NCI-H2107 treated with DMSO at 0.1 percent for 48 hours (cell line): Measurements from ENCODE around the gene PLEKHG2.
"Not testable (repeated sequence)": the region's sequence is repeated elsewhere in the genome, so short reads cannot be mapped to it uniquely, and the experiment has no call there.

Experiments used
- DNase-seq: peaks from one replicate; lab custom pipeline; 2025; ENCODE audit not compliant: unreplicated experiment; lab: John Stamatoyannopoulos, UW

The PLEKHG2 gene, protein sequence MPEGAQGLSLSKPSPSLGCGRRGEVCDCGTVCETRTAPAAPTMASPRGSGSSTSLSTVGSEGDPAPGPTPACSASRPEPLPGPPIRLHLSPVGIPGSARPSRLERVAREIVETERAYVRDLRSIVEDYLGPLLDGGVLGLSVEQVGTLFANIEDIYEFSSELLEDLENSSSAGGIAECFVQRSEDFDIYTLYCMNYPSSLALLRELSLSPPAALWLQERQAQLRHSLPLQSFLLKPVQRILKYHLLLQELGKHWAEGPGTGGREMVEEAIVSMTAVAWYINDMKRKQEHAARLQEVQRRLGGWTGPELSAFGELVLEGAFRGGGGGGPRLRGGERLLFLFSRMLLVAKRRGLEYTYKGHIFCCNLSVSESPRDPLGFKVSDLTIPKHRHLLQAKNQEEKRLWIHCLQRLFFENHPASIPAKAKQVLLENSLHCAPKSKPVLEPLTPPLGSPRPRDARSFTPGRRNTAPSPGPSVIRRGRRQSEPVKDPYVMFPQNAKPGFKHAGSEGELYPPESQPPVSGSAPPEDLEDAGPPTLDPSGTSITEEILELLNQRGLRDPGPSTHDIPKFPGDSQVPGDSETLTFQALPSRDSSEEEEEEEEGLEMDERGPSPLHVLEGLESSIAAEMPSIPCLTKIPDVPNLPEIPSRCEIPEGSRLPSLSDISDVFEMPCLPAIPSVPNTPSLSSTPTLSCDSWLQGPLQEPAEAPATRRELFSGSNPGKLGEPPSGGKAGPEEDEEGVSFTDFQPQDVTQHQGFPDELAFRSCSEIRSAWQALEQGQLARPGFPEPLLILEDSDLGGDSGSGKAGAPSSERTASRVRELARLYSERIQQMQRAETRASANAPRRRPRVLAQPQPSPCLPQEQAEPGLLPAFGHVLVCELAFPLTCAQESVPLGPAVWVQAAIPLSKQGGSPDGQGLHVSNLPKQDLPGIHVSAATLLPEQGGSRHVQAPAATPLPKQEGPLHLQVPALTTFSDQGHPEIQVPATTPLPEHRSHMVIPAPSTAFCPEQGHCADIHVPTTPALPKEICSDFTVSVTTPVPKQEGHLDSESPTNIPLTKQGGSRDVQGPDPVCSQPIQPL (N-terminal part only)

DNA sequence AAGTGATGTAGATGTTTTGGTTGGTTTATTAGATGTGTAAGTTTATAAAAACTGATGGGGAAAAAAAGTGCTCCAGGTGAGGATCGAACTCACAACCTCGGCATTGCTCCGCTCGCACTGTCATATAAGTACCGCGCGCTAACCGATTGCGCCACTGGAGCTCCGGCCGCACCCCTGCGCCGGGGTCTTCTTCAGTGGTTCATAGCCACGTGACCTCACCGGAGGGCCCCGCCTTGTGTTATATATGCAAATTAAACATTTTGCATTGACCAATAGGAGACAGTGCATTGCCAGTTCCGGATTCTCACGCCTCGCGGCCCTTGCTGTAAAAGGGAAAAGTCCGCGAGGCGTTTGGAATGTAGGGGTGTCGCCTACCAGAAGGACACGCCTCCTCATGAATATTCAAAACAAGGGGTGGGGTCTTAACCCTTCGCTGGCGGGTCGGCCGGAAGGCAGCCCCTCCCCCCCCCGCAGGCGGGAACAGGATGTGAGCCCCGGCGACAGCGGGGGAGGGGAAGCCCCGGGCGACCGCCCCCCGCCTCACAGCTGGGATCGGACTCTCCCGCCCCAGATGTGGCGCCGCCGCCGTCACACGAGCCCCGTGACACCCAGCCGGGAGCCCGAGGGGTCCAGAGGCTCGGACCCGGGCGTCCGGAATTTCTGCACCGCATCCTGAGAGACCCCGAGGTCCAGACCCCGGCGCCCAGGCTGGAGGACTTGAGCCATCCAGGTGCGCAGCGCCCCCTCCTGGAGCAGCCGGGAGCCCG, at the start of gene PLEKHG2:
Gene PLEKHG2 (plus strand): TSS at position 570 of the 767 bp plus-strand sequence. CDS start 1,418 bp downstream, outside the sequence.
- peak; percentile 95 for DNase-seq

DNA sequence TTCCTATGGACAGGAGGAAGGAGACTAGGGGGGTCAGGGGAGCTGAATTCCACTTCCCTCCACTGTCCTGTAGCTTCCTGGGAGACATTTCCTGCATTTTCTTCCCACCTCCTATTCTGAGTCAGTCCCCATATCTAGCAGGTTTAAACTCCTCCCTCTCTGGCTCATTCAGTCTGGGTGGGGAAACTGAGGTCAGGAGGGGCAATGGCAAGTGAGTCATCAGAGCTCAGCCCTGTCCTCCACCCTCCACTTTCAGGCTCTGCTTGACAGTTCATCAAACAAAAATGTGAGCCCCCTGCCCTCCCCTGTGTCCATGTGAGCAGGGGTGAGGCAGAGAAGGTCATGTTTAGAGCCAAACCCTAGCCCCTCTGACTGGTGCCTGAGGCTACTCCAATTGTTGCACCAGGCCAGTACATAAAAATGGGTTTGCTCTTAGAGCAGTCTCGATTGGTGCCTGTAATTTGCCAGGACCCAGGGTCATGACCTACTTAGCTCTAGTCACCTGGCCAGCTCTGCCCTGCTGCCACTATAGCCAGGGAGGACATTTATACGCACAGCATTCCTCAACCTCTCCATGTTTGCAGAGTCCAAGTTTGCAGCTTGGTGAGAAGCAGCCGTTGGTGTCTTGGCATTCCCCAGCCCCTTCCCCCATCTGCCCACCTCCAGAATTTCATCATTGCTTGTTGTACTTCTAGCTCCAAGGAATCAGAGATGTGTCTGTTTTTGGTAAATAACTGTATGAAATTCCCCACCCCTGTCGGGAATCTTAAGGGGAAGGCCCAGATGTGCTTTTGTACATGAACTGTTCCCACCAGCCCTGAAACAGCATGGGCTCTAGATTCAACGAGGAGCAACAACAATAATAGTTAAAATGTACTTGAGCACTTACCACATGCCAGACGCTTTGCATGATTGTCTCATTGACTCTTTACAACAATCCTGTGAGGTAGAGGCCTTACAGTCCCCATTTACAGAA, 49.5 kb upstream of the PLEKHG2 start:
- DNase-seq = no peak

DNA sequence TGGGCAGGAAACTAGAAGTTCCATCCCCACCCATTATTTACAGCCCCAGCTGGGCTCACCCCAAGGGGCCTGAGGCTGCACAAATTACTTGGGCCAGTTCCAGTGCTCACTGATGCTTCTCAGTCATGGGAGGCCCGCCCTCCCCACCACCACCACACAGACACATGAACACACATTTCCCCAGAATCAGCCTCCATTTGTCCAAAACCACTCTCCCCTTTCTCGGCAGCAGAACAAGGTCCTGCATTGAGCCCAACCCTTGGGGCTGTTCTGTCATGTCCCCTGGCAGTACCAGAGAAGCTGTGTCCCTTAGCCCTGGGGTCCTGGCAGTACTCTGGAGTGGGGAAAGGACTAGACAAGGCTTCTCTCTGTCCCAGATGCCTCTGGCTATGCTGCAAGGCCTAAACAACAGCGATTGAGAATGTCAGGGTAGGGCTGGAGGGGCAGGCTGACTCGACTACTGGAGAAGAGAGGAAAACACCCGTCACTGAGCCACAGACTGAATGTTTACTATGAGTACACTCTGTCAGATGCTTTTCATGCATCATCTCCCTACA, 48.5 kb upstream of the PLEKHG2 start:
- no peak for DNase-seq

DNA sequence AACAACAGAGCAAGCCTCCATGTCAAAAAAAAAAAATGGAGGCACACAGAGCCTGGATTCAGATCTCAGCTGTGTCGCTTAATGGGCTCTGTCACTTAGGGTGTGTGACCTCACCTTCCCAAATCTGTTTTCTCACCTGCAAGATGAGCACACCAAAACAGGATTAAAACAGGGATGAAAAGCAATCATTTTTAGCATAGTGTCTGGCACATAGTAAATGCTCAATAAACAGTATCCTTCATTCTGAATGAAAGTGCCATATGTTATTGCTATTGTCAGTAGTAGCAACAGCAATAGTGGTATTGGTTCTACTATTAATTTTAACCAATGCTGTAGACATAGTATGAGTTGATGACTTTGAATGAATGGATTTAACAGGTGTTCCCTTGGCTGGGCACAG, 46.9 kb upstream of the PLEKHG2 start:
- no peak for DNase-seq

DNA sequence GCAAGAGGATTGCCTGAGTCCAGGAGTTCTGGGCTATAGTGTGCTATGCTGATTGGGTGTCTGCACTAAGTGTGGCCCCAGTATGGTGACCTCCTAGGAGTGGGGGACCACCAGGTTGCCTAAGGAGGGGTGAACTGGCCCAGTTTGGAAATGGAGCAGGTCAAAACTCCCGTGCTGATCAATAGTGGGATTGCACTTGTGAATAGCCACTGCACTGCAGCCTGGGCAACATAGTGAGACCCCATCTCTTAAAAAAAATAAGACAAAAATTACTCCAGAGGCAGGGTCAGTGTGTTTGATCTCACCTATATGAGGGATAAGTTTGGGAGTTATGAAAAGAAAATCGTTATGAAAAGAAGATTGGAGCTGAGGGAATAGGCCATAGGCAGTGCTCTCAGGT, 43.3 kb upstream of the PLEKHG2 start:
- DNase-seq = no peak

DNA sequence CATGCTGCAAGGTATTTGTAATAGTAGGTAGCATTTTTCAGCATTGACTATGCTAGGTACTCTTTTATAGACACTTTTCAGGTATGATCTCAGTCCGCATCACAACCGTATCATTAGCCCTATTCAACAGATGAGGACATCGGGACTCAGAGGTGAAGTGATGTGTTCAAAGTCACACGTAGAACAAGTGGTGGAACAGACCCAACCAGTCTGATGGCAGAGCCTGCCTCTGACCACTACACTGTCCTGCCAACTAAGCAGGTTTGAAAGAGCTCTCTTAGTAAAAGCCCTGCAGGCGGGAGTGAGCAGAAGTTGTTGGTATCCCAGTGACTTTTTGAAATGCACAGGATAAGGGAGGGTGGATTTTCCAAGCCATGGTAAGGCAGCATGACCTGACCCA, 41.7 kb upstream of the PLEKHG2 start:
- DNase-seq = no peak

DNA sequence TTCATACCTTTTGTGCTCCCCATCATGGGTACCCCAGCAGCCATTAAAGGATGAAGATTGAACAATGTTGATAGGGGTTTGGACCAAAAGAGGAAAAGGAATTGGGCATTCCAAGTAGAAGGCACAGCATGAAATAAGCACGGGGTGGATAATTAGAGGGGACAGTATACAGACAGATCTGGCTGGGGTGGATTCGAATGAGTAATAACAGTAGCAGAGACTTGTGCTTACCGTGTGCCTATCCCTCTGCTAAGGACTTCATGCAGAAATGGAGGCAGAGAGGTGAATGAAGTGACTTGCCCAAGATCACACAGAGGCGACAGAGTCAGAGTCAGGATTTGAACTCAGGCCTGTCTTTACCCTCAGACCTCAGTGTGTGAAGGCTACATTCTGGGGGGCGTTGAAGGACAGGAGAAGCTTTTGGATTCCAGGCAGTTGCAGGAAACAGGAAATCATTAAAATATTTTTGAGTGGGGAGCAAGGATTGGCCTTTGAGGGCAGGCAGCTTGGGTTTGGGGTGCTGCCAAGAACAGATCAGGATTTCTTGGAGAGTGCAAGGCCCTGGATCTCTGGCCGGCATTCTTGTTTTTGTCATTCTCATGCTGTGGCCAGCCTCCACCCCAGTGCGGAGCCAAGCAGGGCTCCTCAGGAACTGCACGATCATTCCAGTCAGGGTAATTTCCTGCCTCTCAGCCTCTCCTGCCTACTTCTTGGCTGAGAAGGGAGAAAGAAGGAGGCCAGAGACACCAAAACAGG, 40.2 kb upstream of the PLEKHG2 start:
- no peak for DNase-seq

DNA sequence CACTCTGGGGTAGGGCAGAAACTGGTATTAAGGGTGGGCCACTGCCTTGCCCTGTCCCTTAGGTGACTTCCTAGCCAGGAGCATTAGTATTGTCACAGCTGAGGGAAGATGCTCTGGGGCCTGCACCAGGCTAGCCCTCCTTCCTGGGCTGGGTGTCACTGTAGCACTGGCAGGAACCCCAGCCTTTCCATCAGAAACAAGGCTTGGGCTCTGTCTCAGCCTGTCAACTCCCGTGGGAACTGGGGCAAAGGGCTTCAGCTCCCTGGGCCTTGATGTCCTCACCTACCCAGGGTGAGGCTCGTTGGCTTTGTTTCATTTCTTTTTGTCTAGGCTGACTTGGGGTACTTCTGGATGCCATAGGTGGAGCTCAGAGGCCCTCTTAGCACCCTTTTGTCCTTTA, 39.5 kb upstream of the PLEKHG2 start:
- no peak for DNase-seq

DNA sequence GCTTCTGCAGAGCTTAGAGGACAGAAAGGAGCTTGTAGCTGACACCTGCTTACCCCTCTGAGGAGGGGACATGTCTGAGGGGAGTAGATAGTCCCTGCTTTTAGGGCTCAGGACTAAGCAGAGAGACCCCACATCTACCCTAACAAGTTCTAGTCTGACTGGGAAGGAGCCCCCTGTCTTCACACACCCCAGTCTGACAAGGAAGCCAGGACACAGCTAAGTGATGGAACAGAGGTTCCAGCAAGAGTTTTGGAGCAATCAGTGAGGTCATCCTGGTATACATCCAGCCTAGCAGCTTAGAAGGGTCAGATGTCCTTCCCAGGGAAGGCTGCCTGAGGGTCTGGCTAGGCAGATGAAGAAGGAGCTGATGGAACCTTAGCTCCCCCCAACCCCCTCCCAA, 36.5 kb upstream of the PLEKHG2 start:
- DNase-seq = no peak

DNA sequence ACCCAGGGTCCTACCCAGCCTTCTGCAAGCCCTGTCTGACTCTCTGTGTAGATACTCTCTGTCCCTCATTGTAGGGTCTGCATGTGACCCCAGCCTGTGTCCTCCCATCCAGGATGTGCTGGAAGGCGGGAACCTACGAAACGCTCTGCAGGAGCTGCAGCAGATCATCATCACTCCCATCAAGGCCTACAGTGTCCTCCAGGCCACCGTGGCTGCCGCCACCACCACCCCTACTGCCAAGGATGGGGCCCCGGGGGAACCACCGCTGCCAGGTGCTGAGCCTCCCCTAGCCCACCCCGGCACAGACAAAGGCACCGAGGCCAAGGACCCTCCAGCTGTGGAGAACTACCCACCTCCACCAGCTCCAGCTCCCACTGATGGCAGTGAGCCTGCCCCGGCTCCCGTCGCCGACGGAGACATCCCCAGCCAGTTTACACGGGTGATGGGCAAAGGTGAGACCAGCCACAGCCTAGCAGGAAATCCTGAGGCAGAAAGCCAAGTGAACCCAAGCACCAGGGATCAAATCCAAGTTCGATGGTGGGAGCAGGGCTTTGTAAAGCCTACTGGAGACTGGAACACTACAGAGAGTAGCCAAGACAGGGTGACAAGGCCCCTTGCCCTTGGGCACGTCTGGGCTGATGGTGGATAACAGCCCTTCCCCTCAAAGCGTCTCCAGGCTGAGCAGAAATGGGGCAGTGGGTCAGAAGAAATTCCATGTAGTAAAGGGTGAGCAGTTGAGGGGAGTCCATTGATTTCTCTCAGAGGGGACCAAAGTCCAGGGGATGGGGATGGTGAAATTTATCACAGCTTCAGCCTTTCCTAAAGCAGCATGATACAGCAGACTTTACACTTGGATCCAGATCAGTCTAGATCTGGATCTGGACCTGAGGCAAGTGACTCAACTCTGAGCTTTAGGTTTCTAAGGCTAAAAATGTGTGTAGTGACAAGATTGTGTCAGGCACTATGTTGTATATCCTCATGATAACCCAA, 34.8 kb upstream of the PLEKHG2 start:
- DNase-seq = no peak

DNA sequence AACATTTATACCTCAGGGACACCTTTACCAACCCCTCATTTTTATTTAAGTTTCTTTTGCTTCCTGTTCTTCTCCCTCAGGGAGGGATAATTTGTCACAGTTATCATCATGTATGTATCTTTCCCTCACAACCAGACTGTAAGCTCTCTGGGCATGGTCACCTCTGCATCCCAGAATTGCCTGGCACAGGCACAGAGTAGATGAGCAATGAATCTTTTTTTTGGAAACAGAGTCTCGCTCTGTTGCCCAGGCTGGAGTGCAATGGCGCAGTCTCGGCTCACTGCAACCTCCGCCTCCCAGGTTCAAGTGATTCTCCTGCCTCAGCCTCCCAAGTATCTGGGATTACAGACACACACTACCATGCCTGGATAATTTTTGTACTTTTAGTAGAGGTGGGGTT, 33.1 kb upstream of the PLEKHG2 start:
- not testable (repeated sequence) for DNase-seq

DNA sequence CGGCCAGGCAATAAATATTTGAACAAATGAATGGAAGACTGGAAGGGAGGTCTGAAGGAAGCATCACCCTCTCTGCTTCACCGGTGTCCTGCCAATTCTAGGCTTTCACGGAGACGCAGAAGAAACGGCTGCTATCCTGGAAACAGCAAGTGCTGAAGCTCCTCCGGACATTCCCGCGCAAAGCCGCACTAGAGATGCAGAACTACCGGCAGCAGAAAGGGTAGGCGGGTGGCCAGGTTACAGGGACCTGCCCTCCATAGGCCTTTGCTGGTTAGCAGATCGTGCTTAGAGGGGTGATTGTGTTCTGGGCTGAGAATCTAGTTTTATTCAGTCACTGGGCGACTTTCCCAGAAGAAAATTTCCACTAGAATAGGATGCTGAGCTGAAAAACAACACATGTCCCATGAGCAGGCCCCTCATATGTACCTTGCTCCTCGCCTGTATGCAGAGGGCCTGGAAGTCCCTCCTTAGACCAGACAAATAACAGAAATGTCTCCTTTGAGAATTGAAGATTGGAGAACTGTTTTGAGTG, 32.5 kb upstream of the PLEKHG2 start:
- no peak for DNase-seq

DNA sequence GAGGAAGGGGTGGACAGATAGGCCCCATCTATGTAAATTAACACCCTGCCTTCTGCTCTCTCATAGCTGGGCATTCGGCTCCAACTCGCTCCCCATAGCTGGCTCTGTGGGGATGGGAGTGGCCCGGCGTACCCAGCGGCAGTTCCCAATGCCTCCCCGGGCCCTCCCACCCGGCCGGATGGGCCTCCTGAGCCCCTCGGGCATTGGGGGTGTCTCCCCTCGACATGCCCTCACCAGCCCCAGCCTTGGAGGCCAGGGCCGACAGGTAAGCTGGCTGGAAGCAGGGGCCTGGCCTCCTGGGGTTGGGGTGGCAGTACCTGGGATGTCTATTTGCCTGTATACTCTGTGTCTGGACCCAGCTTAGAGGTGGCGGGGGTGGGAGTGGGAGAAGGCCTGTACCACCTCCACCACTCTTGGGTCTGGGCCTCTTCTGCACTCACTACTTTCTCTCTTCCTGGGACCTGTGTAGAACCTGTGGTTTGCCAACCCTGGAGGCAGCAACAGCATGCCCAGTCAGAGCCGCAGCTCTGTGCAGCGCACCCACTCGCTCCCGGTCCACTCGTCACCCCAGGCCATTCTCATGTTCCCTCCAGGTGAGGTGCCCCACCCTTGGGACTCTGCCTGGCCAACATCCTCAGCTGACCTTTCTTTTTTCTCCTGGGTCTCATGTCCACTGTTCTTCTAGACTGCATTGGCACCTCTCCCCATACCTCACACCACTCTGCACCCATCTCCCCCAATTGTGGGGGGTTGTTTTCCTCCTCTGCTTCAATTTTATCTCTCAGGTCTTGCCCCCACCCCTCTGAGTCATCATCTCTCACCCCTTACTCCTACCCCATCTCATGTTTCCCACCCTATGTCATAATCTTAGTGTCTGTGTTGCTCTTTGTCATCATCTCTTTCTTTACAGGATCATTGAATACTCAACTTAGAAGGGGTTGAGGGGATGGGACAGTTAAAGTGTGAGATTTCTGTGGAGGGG, 31.7 kb upstream of the PLEKHG2 start:
- DNase-seq = no peak

DNA sequence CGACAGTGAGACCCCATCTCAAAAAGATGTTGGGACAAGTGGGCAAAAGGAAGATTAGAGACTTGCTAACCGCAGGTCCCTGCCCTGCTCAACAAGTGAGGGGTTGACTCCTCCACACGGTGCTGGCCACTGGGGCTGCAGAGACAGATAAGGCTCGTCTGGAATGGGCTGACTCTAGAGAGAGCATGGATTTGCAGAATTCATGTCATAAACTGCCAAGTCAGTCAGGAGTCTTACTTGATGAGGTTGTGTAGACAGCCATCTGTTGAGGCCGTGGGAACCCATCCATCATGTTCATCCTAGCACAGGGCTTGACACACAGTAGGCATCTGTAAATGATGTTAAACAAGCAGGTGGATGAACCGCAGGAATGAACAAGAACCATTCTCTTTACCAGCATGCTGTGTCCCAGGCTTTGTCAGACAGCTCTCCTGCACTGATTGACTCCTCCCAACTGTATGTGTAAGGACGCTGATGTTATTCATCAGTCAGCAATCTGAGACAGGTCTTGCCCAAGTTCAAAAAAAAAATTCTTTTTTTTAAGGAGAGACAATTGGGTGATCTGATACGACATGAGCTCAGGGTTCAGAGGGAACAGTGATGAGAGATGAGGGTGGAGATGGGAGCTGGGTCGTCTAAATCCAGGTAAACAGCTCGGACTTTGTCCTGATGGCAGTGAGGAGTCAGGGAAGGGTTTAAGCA, 30.4 kb upstream of the PLEKHG2 start:
- no peak for DNase-seq

DNA sequence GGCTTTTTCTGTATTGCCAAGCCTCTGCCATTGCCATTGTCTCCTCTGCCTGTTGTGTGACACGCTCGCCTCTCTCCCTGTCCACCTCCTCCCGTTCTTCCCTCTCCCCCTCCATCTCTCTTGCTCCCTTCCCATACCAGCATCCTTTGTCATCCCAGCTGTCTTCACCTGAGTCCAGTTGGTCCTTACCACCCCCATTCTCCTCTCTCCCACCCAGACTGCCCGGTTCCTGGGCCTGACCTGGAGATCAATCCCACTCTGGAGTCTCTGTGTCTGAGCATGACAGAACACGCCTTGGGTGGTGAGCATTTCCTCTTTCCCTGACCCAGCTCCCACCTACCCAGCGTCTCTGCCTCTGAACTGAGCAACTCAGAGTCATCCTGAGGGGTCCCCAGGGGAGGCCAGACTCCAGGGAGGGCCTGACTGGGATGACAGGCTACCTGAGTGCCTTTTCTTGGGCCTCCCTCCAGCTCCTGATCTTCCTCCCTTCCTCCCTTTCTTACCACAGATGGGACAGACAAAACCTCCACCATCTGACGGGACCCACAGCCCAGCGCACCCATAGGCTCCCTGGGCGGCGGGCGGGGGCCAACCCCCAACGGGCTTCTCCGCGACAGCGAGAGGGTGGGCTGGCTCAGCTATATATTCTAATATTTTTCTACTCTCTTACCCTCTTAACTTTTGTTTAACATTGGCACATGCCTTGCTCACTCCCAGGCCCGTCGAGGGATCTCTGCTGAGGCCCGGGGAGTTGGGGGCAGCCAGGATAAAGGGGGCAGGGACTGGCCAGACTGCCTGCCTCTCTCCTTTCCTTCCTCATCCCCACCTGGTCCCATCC, 29.3 kb upstream of the PLEKHG2 start:
- DNase-seq = no peak
